GM19193 (cell line): ENCODE results near the gene ODF2L.

ENCODE experiments used
- POLR2A ChIP-seq: IDR thresholded peaks from 4 replicates; pipeline ENCODE4 v1.6.1; 2011; ENCODE audit not compliant: insufficient read depth, insufficient read length; ENCODE audit errors: extremely low read depth

Gene ODF2L

GRCh38 chr1:86356247-86356646 is 39.9 kb downstream of the ODF2L start:
- no peak for TF ChIP-seq POLR2A

GRCh38 chr1:86352086-86352485 is 44.0 kb downstream of the ODF2L start:
- no peak for TF ChIP-seq POLR2A

GRCh38 chr1:86346388-86346787 is 49.7 kb downstream of the ODF2L start:
- TF ChIP-seq POLR2A, result no peak

GRCh38 chr1:86345042-86345441 is 51.1 kb downstream of the ODF2L start:
- TF ChIP-seq POLR2A, result no peak

GRCh38 chr1:86339906-86340305 is 56.2 kb downstream of the ODF2L start:
- TF ChIP-seq POLR2A, result no peak

GRCh38 chr1:86339014-86339812 is 56.9 kb downstream of the ODF2L start:
- no peak for TF ChIP-seq POLR2A

GRCh38 chr1:86335916-86336315 is 60.2 kb downstream of the ODF2L start:
- TF ChIP-seq POLR2A, result no peak

- TF ChIP-seq POLR2A, result no peak
Measured at GRCh38 chr1:86325264-86325663, 70.9 kb downstream of the ODF2L start.

- no peak for TF ChIP-seq POLR2A
Measured at GRCh38 chr1:86324130-86324822, 71.8 kb downstream of the ODF2L start.

GRCh38 chr1:86322241-86322640 is 73.9 kb downstream of the ODF2L start:
- no peak for TF ChIP-seq POLR2A

GRCh38 chr1:86318436-86318835 is 77.7 kb downstream of the ODF2L start:
- TF ChIP-seq POLR2A, result no peak

- no peak for TF ChIP-seq POLR2A
Measured at GRCh38 chr1:86317926-86318325, 78.2 kb downstream of the ODF2L start.

GRCh38 chr1:86305731-86306130 is 90.4 kb downstream of the ODF2L start:
- TF ChIP-seq POLR2A, result no peak

GRCh38 chr1:86303041-86303690 is 93.0 kb downstream of the ODF2L start:
- no peak for TF ChIP-seq POLR2A
